Bronchial epithelial cell (primary cell): ENCODE results near the gene ATG16L2. TPM values are rescaled to one million over a fixed set of nuclear protein-coding genes. Genes with fewer than 3 reads are reported as not detected.
"Not testable (repeated sequence)": the region's sequence is repeated elsewhere in the genome, so short reads cannot be mapped to it uniquely, and the experiment has no call there.

Experiments used
- DNase-seq: peaks from one replicate; pipeline ENCODE4 v3.0.0-alpha.2; 2010; ENCODE audit warnings: low read depth
- FAIRE-seq: peaks from 2 replicates; lab custom pipeline; 2011; peaks lifted over from hg19 to GRCh38; lab: Jason Lieb, UNC
- H3K27me3 ChIP-seq: 2 replicates; pipeline ENCODE4 v1.5.1; 2011; ENCODE audit warnings: low read length; ENCODE audit not compliant: control insufficient read depth, insufficient read depth
- H3K36me3 ChIP-seq: 2 replicates; pipeline ENCODE4 v1.5.1; 2011; ENCODE audit warnings: low read length; ENCODE audit not compliant: control insufficient read depth, insufficient read depth
- H3K4me3 ChIP-seq: 2 replicates; pipeline ENCODE4 v1.5.1; 2011; ENCODE audit warnings: mild to moderate bottlenecking, low read depth, low read length, control low read depth
- CTCF ChIP-seq: IDR thresholded peaks from 2 replicates; pipeline ENCODE4 v1.5.1; 2011; ENCODE audit warnings: mild to moderate bottlenecking, moderate library complexity, low read length, control low read depth, inconsistent platforms; ENCODE audit not compliant: insufficient read depth, severe bottlenecking
- total RNA-seq: library from RNA; depleted of rRNA; stranded (reverse); fragments of >200 nt; gene quantifications from 2 replicates; pipeline ENCODE4 v1.2.1, GENCODE V29; 2014

ATG16L2 gene
- total RNA-seq, 1 donor from 2014 or later = 5.3 TPM

- no peaks in the 10 kb centered on the region for H3K36me3 ChIP-seq
- no peaks in the 10 kb centered on the region for H3K27me3 ChIP-seq
- DNase-seq (no peak), FAIRE-seq (no peak)
- no peak overlapping the region for H3K4me3 ChIP-seq
- TF ChIP-seq CTCF = no peak
Observed at GRCh38 chr11:72798361-72798760, 15.8 kb upstream of the ATG16L2 start.

GRCh38 chr11:72799441-72799840, 14.8 kb upstream of the ATG16L2 start:
- no peak overlapping the region for H3K4me3 ChIP-seq
- H3K27me3 ChIP-seq = no peaks in the 10 kb centered on the region
- no peak for TF ChIP-seq CTCF
- FAIRE-seq (no peak), DNase-seq (no peak)
- no peaks in the 10 kb centered on the region for H3K36me3 ChIP-seq

GRCh38 chr11:72802822-72803221, 11.4 kb upstream of the ATG16L2 start:
- H3K27me3 ChIP-seq = no peaks in the 10 kb centered on the region
- no peak for FAIRE-seq
- DNase-seq = no peak
- no peaks in the 10 kb centered on the region for H3K36me3 ChIP-seq
- H3K4me3 ChIP-seq = no peak overlapping the region
- no peak for TF ChIP-seq CTCF

GRCh38 chr11:72805216-72805615, 9.0 kb upstream of the ATG16L2 start:
- no peak for TF ChIP-seq CTCF
- no peaks in the 10 kb centered on the region for H3K27me3 ChIP-seq
- DNase-seq = no peak
- no peak for FAIRE-seq
- H3K36me3 ChIP-seq = peaks cover 4% of the 10 kb centered on the region
- H3K4me3 ChIP-seq = no peak overlapping the region

- DNase-seq, FAIRE-seq, H3K4me3 ChIP-seq, H3K27me3 ChIP-seq, H3K36me3 ChIP-seq: not testable (repeated sequence)
Observed at GRCh38 chr11:72806378-72806777, 7.8 kb upstream of the ATG16L2 start.

GRCh38 chr11:72807021-72807693, 7.1 kb upstream of the ATG16L2 start:
- no peak overlapping the region for H3K4me3 ChIP-seq
- FAIRE-seq (no peak), DNase-seq (no peak)
- H3K36me3 ChIP-seq = peaks cover 4% of the 10 kb centered on the region
- no peaks in the 10 kb centered on the region for H3K27me3 ChIP-seq
- no peak for TF ChIP-seq CTCF
